CD1c-positive myeloid dendritic cell (primary cell): ENCODE data around the gene TRAF3IP1.
"Not testable (repeated sequence)": the region's sequence is repeated elsewhere in the genome, so short reads cannot be mapped to it uniquely, and the experiment has no call there.

Experiments used
- DNase-seq: peaks from one replicate; pipeline ENCODE4 v3.0.0-alpha.2; 2016; ENCODE audit errors: extremely low spot score

The TRAF3IP1 gene

GRCh38 chr2:238320246-238320647 is at the start of gene TRAF3IP1:
TRAF3IP1 (plus strand) TSS chr2:238320518; CDS start chr2:238320663, 145 bp downstream.
- DNase-seq, result peak; percentile 94

DNA sequence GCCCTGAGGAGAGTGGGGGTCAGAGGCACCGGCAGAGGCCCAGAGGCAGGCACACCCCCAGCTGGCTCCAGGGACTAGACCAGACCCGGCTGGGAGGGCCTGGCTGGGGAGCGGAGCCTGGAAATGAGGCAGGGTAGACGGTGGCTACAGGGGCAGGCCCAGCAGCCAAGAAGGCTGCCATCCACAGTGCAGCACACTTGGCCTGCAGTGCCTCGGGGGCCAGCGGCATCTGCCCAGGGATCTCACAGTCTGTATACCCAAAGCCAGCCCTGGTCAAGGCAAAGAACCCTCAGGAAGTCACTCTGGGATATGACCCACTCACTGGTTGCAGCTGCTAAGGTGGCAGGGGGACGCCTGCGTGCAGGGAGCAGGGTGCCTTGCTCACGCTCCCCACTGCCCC is 49.7 kb upstream of the TRAF3IP1 start:
- no peak for DNase-seq

- DNase-seq, result no peak
These were observed 49.2 kb upstream of the TRAF3IP1 start for GRCh38 chr2:238271061-238271554.

GRCh38 chr2:238271686-238272085 is 48.6 kb upstream of the TRAF3IP1 start:
- DNase-seq, result not testable (repeated sequence)

- DNase-seq, result no peak
These were observed 48.2 kb upstream of the TRAF3IP1 start for GRCh38 chr2:238272156-238272555.

GRCh38 chr2:238273433-238273832 is 46.9 kb upstream of the TRAF3IP1 start:
- DNase-seq, result not testable (repeated sequence)

GRCh38 chr2:238274152-238274865 is 46.0 kb upstream of the TRAF3IP1 start:
- DNase-seq, result no peak

GRCh38 chr2:238277695-238278094 is 42.6 kb upstream of the TRAF3IP1 start:
- no peak for DNase-seq

DNA sequence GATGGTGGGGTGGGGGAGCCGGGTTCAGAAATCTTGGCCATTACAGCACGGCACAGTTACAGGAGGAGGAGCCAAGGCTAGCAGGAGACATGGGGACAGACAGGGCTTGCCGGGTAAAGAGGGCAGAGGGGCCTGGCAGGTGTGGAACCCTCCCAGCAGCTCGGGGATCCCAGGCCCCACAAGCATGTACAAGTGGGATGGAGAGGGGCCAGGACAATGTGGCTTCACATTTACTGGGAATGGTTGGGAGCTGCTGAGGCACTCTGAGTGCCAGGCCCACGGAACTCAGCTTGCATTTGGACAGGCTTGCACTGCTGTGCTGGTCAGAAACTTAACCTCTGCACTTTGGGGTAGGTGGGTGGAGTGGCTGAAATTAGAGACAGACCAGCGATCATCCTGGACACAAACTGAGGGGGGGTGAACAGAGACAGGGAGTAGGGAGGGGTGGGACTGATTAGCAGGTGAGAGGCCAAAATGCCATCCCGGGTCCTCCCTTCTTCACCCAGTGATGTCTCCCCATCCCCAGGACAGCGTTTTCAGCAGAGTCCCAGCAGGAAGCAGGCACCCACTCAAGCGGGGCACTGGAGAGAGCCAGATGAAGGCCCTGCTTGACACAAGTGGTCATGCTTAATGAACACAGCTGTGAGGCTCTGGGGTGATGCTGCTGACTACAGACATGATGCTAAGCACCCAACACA is 41.5 kb upstream of the TRAF3IP1 start:
- DNase-seq, result no peak

- DNase-seq, result no peak
These were observed 41.0 kb upstream of the TRAF3IP1 start for GRCh38 chr2:238279324-238279682.

DNA sequence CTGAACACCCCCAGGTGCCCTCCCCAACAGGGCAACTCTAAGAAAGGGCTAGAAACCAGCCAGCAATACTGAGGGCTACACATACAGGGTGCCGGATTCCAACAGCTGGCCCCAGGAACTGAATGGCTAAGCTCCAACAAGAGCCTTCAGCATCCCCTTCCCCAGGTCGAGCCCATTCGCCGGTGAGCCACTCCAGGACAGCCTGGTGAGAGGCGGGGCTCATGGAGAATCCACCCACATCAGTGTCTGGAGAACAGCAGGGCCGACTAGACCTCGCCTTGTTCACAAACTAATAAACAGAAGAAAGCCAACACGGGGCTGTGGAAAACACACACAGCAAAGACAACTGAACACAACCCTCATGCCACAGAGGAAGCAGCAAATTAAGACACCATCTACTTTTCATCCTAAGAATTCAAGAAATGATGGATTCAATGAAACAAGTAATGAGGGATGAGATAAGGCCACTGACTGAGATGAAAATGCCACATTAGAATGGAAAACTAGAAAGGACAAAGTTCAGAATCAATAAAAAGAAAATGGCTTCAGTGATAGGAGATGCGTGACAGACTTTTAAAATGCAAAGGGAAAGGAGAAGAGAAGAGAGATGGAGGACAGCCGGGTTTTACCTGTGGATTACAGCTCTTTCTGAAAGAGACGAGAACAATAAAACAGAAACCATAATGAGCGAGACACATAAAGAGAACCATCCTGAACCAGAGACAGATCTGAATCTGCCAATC is 40.1 kb upstream of the TRAF3IP1 start:
- DNase-seq, result no peak

DNA sequence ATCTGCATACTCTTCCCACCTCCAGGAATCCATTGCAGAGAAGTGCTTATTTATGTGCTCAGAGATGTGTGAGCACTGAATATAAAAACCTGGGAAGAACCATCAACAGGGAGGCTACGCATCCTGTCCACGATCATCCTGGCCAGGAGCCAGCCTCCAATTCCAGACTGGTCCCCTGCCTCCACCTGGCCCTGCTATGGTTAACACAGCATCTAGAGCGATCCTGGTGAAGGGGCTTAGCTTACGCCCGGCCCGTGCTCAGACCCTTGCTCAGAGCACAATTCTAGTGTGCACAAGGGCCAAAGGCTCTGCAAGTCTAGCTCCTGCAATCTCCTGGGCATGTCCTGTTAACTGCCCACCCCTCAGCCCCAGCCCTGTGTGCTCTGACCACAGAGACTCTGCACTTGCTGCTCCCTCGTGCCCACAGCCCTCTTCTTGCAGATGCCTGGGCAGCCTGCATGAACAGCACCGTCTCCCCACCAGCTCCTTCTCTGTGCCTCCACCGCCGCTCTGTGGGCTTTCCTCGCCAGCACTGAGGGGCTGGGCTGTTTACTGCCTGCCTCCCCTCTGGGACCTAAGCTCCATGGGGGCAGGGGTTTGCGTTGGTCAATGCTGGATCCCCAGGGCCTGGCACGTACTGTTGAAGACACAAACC is 38.4 kb upstream of the TRAF3IP1 start:
- DNase-seq, result no peak

- no peak for DNase-seq
These were observed 37.2 kb upstream of the TRAF3IP1 start for GRCh38 chr2:238282861-238283738.

DNA sequence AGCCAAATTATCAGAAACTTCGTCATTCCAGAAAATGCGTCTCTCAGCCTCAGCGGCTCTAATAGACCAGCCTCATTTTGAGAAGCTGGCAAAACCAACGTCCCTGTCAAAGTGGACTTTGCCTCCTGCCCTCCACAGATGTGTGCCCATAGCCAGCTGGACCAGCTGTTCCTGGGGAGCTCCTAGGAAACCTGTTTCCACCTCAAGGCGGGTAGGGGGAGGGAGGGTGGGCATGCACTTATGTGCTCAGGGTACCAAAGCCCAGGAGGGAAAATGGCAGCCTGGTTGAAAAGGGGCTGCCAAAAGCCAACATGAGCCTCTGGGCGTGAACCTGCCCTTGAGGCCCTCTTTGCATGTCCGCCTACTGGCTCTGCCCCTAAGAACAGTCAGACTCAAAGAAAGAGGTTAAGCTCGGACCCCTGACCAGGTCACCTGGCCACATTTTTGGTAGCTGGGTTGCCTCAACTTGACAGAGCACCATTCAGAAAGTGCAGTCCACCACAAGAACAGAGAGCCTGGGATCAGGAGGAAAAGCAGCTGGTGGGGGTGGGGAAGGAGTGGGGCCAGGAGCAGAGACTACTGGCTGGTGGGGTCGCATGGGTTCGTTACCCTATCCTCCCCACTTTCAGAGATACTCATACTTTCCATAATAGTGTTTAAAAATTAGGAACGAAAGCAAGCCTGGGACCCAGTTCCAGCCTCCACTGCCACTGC is 35.4 kb upstream of the TRAF3IP1 start:
- no peak for DNase-seq

- peak; percentile 23 for DNase-seq
These were observed 34.6 kb upstream of the TRAF3IP1 start for GRCh38 chr2:238285653-238286082.

- no peak for DNase-seq
These were observed 34.2 kb upstream of the TRAF3IP1 start for GRCh38 chr2:238286095-238286494.

- peak; percentile 41 for DNase-seq
These were observed 33.8 kb upstream of the TRAF3IP1 start for GRCh38 chr2:238286551-238286950.

DNA sequence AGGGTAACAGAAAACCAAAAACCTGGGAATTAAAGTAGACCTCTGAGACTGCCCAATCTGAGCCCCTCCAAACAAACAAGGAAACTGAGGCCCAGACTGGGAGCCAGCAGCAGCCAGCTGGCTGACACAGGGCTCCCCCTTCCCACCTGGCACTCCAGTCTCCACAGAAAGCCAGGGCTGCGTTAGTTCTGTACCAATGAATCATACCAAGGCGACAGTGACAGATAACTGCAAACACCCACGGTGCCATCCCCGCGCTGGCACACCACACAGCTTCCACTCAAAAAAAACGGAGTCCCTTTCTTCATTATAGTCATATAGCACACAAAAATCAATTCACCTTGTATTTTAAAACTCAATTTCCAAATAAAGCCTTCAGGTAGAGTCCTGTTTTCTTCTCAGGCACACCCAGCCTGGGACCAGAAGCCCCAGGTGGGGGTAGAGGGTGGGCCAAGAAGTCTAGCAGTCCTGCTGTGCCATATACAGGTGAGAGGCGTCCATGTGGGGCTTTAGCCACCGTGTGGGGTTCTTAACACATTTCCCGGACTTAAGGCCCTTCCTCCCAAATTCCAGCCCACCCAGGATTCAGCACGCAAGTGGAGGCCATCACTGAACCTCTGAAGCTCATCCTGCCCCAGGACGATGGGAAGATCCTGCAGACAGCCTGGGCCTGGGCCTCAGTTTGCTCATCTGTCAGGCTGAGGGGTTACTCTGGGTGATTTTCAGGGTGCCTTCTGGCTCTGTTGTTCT is 33.2 kb upstream of the TRAF3IP1 start:
- DNase-seq, result peak; percentile 62
